ENCODE data around the gene POLA2.
"Not testable (repeated sequence)": the region's sequence is repeated elsewhere in the genome, so short reads cannot be mapped to it uniquely, and the experiment has no call there.

POLA2 gene

GRCh38 chr11:65330544-65330943 is 68.8 kb downstream of the POLA2 start:
- Histone ChIP-seq H3K9me3 (ENCODE audit: insufficient read depth, low read depth, low read length) (no peaks in the 10 kb centered on the region), H3K18ac (ENCODE audit: low read length) (no peak overlapping the region), H3K4me3 (ENCODE audit: low read depth, low read length) (no peak overlapping the region), H3K79me1 (ENCODE audit: low read length) (peaks cover 8% of the 10 kb centered on the region), H3K23ac (ENCODE audit: low read length) (no peak overlapping the region), H3K9ac (ENCODE audit: low read length) (no peak overlapping the region), H3K4me2 (ENCODE audit: low read length) (no peak overlapping the region), H2AFZ (ENCODE audit: insufficient read depth, low read length, poor library complexity) (no peak overlapping the region), H3K27ac (ENCODE audit: low read depth, low read length) (no peak overlapping the region), H3K36me3 (ENCODE audit: control insufficient read depth in 1 of 2, insufficient read depth in 2 of 2, low read length in 2 of 2) (no peaks in the 10 kb centered on the region), H2AK5ac (ENCODE audit: low read length) (no peak overlapping the region), H4K12ac (ENCODE audit: low read depth, low read length) (no peak overlapping the region), H3K4ac (ENCODE audit: low read depth, low read length) (no peak overlapping the region), H2BK12ac (ENCODE audit: low read length) (peak overlapping the region; percentile 28), H3K14ac (ENCODE audit: low read length) (no peak overlapping the region), H3K4me1 (ENCODE audit: control insufficient read depth in 1 of 2, insufficient read depth in 2 of 2, low read length in 2 of 2) (peaks cover 0 to 3% of the 10 kb centered on the region in 2 experiments), H4K8ac (ENCODE audit: low read depth, low read length) (peak overlapping the region; percentile 67), H3K27me3 (ENCODE audit: insufficient read depth, low read length) (no peaks in the 10 kb centered on the region), H4K91ac (ENCODE audit: low read depth, low read length) (no peak overlapping the region), H2BK5ac (ENCODE audit: low read depth, low read length, poor library complexity) (no peak overlapping the region), H2BK120ac (ENCODE audit: insufficient read depth, low read length, poor library complexity) (no peak overlapping the region), H3K79me2 (ENCODE audit: control insufficient read depth, insufficient read depth, low read length, poor library complexity) (peaks cover 8% of the 10 kb centered on the region)
- no peak for DNase-seq
- no CpG with 5 or more reads among the region's 7 CpGs for WGBS (ENCODE audit: extremely low coverage, insufficient coverage, insufficient read length)

- not testable (repeated sequence) for H4K12ac ChIP-seq (ENCODE audit: low read depth, low read length); H3K27me3 ChIP-seq (ENCODE audit: insufficient read depth, low read length); H2BK12ac ChIP-seq (ENCODE audit: low read length); H3K4me2 ChIP-seq (ENCODE audit: low read length); H3K23ac ChIP-seq (ENCODE audit: low read length); H3K4me3 ChIP-seq (ENCODE audit: low read depth, low read length); H3K36me3 ChIP-seq (ENCODE audit: control insufficient read depth in 1 of 2, insufficient read depth in 2 of 2, low read length in 2 of 2); H4K91ac ChIP-seq (ENCODE audit: low read depth, low read length); DNase-seq; H3K14ac ChIP-seq (ENCODE audit: low read length); H2AK5ac ChIP-seq (ENCODE audit: low read length); H3K18ac ChIP-seq (ENCODE audit: low read length); H3K9ac ChIP-seq (ENCODE audit: low read length); H3K27ac ChIP-seq (ENCODE audit: low read depth, low read length); H4K8ac ChIP-seq (ENCODE audit: low read depth, low read length); H2BK5ac ChIP-seq (ENCODE audit: low read depth, low read length, poor library complexity); H2BK120ac ChIP-seq (ENCODE audit: insufficient read depth, low read length, poor library complexity); H3K79me1 ChIP-seq (ENCODE audit: low read length); H3K9me3 ChIP-seq (ENCODE audit: insufficient read depth, low read depth, low read length); H3K4ac ChIP-seq (ENCODE audit: low read depth, low read length); H2AFZ ChIP-seq (ENCODE audit: insufficient read depth, low read length, poor library complexity); H3K4me1 ChIP-seq (ENCODE audit: control insufficient read depth in 1 of 2, insufficient read depth in 2 of 2, low read length in 2 of 2); H3K79me2 ChIP-seq (ENCODE audit: control insufficient read depth, insufficient read depth, low read length, poor library complexity)
- WGBS (ENCODE audit: extremely low coverage, insufficient coverage, insufficient read length), result no CpG with 5 or more reads among the region's 9 CpGs
Observed at GRCh38 chr11:65332591-65332990, 70.8 kb downstream of the POLA2 start.

- H2BK5ac ChIP-seq (ENCODE audit: low read depth, low read length, poor library complexity), result peak overlapping the region; percentile 94
- H2AFZ ChIP-seq (ENCODE audit: insufficient read depth, low read length, poor library complexity), result no peak overlapping the region
Observed at GRCh38 chr11:65334696-65335295, 73.0 kb downstream of the POLA2 start.

GRCh38 chr11:65338676-65339075 is 76.9 kb downstream of the POLA2 start:
- Histone ChIP-seq H2BK12ac (ENCODE audit: low read length) (no peak overlapping the region), H3K14ac (ENCODE audit: low read length) (no peak overlapping the region), H3K36me3 (ENCODE audit: control insufficient read depth in 1 of 2, insufficient read depth in 2 of 2, low read length in 2 of 2) (peaks cover 36 to 37% of the 10 kb centered on the region in 2 experiments), H4K91ac (ENCODE audit: low read depth, low read length) (no peak overlapping the region), H3K79me2 (ENCODE audit: control insufficient read depth, insufficient read depth, low read length, poor library complexity) (peaks cover 8% of the 10 kb centered on the region), H3K4me1 (ENCODE audit: control insufficient read depth in 1 of 2, insufficient read depth in 2 of 2, low read length in 2 of 2) (peaks cover 0 to 3% of the 10 kb centered on the region in 2 experiments), H2AK5ac (ENCODE audit: low read length) (no peak overlapping the region), H3K23ac (ENCODE audit: low read length) (no peak overlapping the region), H3K79me1 (ENCODE audit: low read length) (peaks cover 8% of the 10 kb centered on the region), H4K8ac (ENCODE audit: low read depth, low read length) (no peak overlapping the region), H3K4ac (ENCODE audit: low read depth, low read length) (peak overlapping the region; percentile 15), H3K18ac (ENCODE audit: low read length) (no peak overlapping the region), H2AFZ (ENCODE audit: insufficient read depth, low read length, poor library complexity) (no peak overlapping the region), H2BK120ac (ENCODE audit: insufficient read depth, low read length, poor library complexity) (no peak overlapping the region), H3K27me3 (ENCODE audit: insufficient read depth, low read length) (no peaks in the 10 kb centered on the region), H2BK5ac (ENCODE audit: low read depth, low read length, poor library complexity) (no peak overlapping the region), H3K9ac (ENCODE audit: low read length) (no peak overlapping the region), H4K12ac (ENCODE audit: low read depth, low read length) (no peak overlapping the region), H3K4me3 (ENCODE audit: low read depth, low read length) (no peak overlapping the region), H3K27ac (ENCODE audit: low read depth, low read length) (no peak overlapping the region), H3K4me2 (ENCODE audit: low read length) (no peak overlapping the region), H3K9me3 (ENCODE audit: insufficient read depth, low read depth, low read length) (no peaks in the 10 kb centered on the region)
- WGBS (ENCODE audit: extremely low coverage, insufficient coverage, insufficient read length), result no CpG with 5 or more reads among the region's 7 CpGs
- DNase-seq, result no peak

More at GRCh38 chr11:65334696-65335295, 73.0 kb downstream of the POLA2 start:
- Histone ChIP-seq H3K4ac (ENCODE audit: low read depth, low read length) (peak overlapping the region; percentile 94), H3K9me3 (ENCODE audit: insufficient read depth, low read depth, low read length) (no peaks in the 10 kb centered on the region), H3K36me3 (ENCODE audit: control insufficient read depth in 1 of 2, insufficient read depth in 2 of 2, low read length in 2 of 2) (peaks cover 6 to 8% of the 10 kb centered on the region in 2 experiments), H3K4me1 (ENCODE audit: control insufficient read depth in 1 of 2, insufficient read depth in 2 of 2, low read length in 2 of 2) (peaks cover 0 to 3% of the 10 kb centered on the region in 2 experiments), H3K79me1 (ENCODE audit: low read length) (peaks cover 8% of the 10 kb centered on the region), H3K18ac (ENCODE audit: low read length) (no peak overlapping the region), H3K79me2 (ENCODE audit: control insufficient read depth, insufficient read depth, low read length, poor library complexity) (peaks cover 8% of the 10 kb centered on the region), H3K27ac (ENCODE audit: low read depth, low read length) (peak overlapping the region; percentile 78), H3K23ac (ENCODE audit: low read length) (no peak overlapping the region), H3K14ac (ENCODE audit: low read length) (no peak overlapping the region), H3K4me2 (ENCODE audit: low read length) (peak overlapping the region; percentile 95), H3K4me3 (ENCODE audit: low read depth, low read length) (peak overlapping the region; percentile 96), H2AK5ac (ENCODE audit: low read length) (no peak overlapping the region), H2BK120ac (ENCODE audit: insufficient read depth, low read length, poor library complexity) (no peak overlapping the region), H4K91ac (ENCODE audit: low read depth, low read length) (peak overlapping the region; percentile 88), H2BK12ac (ENCODE audit: low read length) (no peak overlapping the region), H4K12ac (ENCODE audit: low read depth, low read length) (no peak overlapping the region), H3K9ac (ENCODE audit: low read length) (no peak overlapping the region), H4K8ac (ENCODE audit: low read depth, low read length) (no peak overlapping the region), H3K27me3 (ENCODE audit: insufficient read depth, low read length) (no peaks in the 10 kb centered on the region)
- no CpG with 5 or more reads among the region's 5 CpGs for WGBS (ENCODE audit: extremely low coverage, insufficient coverage, insufficient read length)
- DNase-seq, result no peak
